Suprapubic skin (tissue), 4 donors: ENCODE results near the gene DBNDD1.

Source experiments
- POLR2A ChIP-seq, 2 donors: fragments of 450-650 bp; IDR thresholded peaks; one replicate each; pipeline ENCODE4 v1.6.1; 2017; ENCODE audit warnings: antibody characterized with exemption in 2 of 2, mild to moderate bottlenecking in 2 of 2, moderate library complexity in 2 of 2
- POLR2AphosphoS5 ChIP-seq, 3 donors: sonication (generic); formaldehyde crosslinking; IDR thresholded peaks; one replicate each; pipeline ENCODE4 v1.6.1; 2017; ENCODE audit warnings: antibody characterized with exemption in 3 of 3
- TF ChIP-seq, protein P1 (sequence below), 2 donors: fragments of 200-600 bp in 1 of 2; fragments of 450-650 bp in 1 of 2; sonication (generic) in 1 of 2; IDR thresholded peaks; one replicate each; pipeline ENCODE4 v1.5.1; 2016 to 2019; ENCODE audit warnings: antibody characterized with exemption in 2 of 2, mild to moderate bottlenecking in 1 of 2, moderate library complexity in 1 of 2

DNA sequence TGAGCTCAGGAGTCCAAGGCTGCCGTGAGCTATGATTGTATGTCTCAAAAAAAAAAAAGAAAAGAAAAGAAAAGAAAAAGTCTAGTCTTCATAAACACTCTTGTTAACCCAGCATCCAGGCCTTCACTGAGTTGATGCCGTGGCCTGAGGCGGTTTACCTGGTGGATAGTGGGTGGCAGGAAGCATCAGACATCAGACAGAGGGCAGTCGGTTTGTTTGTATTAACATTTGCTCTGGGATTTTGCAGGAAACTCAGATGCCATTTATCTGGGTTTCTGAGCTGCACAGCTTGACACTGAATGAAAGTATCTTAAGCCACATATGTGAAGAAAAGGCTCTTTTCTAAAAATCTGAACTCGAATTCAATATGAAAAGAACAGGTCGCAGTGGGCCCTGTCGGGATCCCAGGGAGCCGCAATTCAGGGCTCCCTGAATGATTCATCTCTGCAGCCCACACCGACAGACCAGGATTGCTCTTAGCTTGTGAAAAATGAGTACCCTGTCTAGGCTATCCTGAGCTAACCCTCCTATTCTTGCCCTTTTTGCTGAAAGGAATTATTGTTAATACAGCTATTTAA is 1.1 kb upstream of the DBNDD1 start:
- TF ChIP-seq POLR2A (IDR thresholded peaks at IDR 0.05) (no peak), POLR2AphosphoS5 (IDR thresholded peaks at IDR 0.05) (no peak)
- TF ChIP-seq, protein P1, sequence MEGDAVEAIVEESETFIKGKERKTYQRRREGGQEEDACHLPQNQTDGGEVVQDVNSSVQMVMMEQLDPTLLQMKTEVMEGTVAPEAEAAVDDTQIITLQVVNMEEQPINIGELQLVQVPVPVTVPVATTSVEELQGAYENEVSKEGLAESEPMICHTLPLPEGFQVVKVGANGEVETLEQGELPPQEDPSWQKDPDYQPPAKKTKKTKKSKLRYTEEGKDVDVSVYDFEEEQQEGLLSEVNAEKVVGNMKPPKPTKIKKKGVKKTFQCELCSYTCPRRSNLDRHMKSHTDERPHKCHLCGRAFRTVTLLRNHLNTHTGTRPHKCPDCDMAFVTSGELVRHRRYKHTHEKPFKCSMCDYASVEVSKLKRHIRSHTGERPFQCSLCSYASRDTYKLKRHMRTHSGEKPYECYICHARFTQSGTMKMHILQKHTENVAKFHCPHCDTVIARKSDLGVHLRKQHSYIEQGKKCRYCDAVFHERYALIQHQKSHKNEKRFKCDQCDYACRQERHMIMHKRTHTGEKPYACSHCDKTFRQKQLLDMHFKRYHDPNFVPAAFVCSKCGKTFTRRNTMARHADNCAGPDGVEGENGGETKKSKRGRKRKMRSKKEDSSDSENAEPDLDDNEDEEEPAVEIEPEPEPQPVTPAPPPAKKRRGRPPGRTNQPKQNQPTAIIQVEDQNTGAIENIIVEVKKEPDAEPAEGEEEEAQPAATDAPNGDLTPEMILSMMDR (IDR thresholded peaks at IDR 0.05), result no peak
